Smooth muscle cell (in vitro differentiated cells): ENCODE data around the gene DHX32. TPM values are rescaled to one million over a fixed set of nuclear protein-coding genes. Genes with fewer than 3 reads are reported as not detected.

ENCODE experiments used
- DNase-seq: peaks from one replicate; lab custom pipeline; 2025; ENCODE audit not compliant: unreplicated experiment; lab: John Stamatoyannopoulos, UW
- H2AFZ ChIP-seq: fragments of 200-600 bp; sonication (generic); 2 replicates; pipeline ENCODE4 v1.6.0; 2016; ENCODE audit warnings: antibody characterized with exemption, low read depth, mild to moderate bottlenecking
- H3F3A ChIP-seq: fragments of 200-600 bp; sonication (generic); 2 replicates; pipeline ENCODE4 v1.6.0; 2017; ENCODE audit warnings: antibody characterized with exemption, low read depth
- H3K27ac ChIP-seq: fragments of 200-600 bp; sonication (generic); 2 replicates; pipeline ENCODE4 v1.5.1; 2016; ENCODE audit warnings: low read depth, mild to moderate bottlenecking
- H3K27me3 ChIP-seq: fragments of 200-600 bp; sonication (generic); 2 replicates; pipeline ENCODE4 v1.6.1; 2016; ENCODE audit warnings: low read depth, mild to moderate bottlenecking
- H3K36me3 ChIP-seq: fragments of 200-600 bp; sonication (generic); 2 replicates; pipeline ENCODE4 v1.5.1; 2016; ENCODE audit warnings: low read depth
- H3K4me1 ChIP-seq: fragments of 200-600 bp; sonication (generic); 2 replicates; pipeline ENCODE4 v1.5.1; 2016; ENCODE audit warnings: low read depth
- H3K4me2 ChIP-seq: fragments of 200-600 bp; sonication (generic); 2 replicates; pipeline ENCODE4 v1.6.0; 2016; ENCODE audit warnings: mild to moderate bottlenecking
- H3K4me3 ChIP-seq: fragments of 200-600 bp; sonication (generic); 2 replicates; pipeline ENCODE4 v1.5.1; 2016; ENCODE audit warnings: mild to moderate bottlenecking
- H3K79me2 ChIP-seq: fragments of 200-600 bp; sonication (generic); 2 replicates; pipeline ENCODE4 v1.6.0; 2016; ENCODE audit warnings: low read depth, mild to moderate bottlenecking
- H3K9ac ChIP-seq: fragments of 200-600 bp; sonication (generic); 2 replicates; pipeline ENCODE4 v1.6.0; 2016; ENCODE audit warnings: low read depth
- H3K9me3 ChIP-seq: fragments of 200-600 bp; sonication (generic); replicated peaks from 2 replicates; pipeline ENCODE4 v1.5.1; 2016; ENCODE audit warnings: low read depth
- H4K20me1 ChIP-seq: fragments of 200-600 bp; sonication (generic); 2 replicates; pipeline ENCODE4 v1.6.0; 2016; ENCODE audit warnings: low read depth
- CTCF ChIP-seq: fragments of 200-600 bp; sonication (generic); IDR thresholded peaks from 2 replicates; pipeline ENCODE4 v1.5.1; 2017; ENCODE audit warnings: borderline replicate concordance, mild to moderate bottlenecking, antibody characterized with exemption; ENCODE audit not compliant: insufficient read depth, poor library complexity, severe bottlenecking
- WGBS: methylation state at CpG from one replicate; pipeline ENCODE4 v1.1.7; 2016; ENCODE audit warnings: low lambda C conversion rate; 5-methylcytosine and 5-hydroxymethylcytosine counted together
- polyA plus RNA-seq: library from polyadenylated mRNA; unstranded; fragments of >200 nt; fragmentation: Nextera tagmentation; extraction: Ambion mirVana; gene quantifications from 2 replicates; pipeline ENCODE4 v1.2.1, GENCODE V29; 2016
- total RNA-seq: library from RNA; depleted of rRNA; stranded (reverse); fragments of >200 nt; gene quantifications from 2 replicates; pipeline ENCODE4 v1.2.3, GENCODE V29; 2014

DHX32 gene
- total and polyA plus RNA-seq, 2 experiments from 2014 or later: 31.8 to 56.1 TPM

- 61% methylated on average over 7 of the region's 7 CpGs for WGBS
- H3K4me1 ChIP-seq: no peaks in the 10 kb centered on the region
Measured at GRCh38 chr10:125868372-125868975, 12.6 kb downstream of the DHX32 start.

GRCh38 chr10:125866421-125867029 lies 14.6 kb downstream of the DHX32 start:
- TF ChIP-seq CTCF: no peak
- WGBS: 96% methylated on average over 7 of the region's 7 CpGs
- Histone ChIP-seq H3K4me2 (no peak overlapping the region), H3K36me3 (no peaks in the 10 kb centered on the region), H3K79me2 (no peaks in the 10 kb centered on the region), H4K20me1 (no peaks in the 10 kb centered on the region), H2AFZ (no peak overlapping the region), H3F3A (no peaks in the 10 kb centered on the region), H3K4me1 (no peaks in the 10 kb centered on the region), H3K4me3 (no peak overlapping the region), H3K27me3 (no peaks in the 10 kb centered on the region), H3K9me3 (no peaks in the 10 kb centered on the region), H3K27ac (no peak overlapping the region), H3K9ac (no peak overlapping the region)
- no peak for DNase-seq

More at GRCh38 chr10:125868372-125868975, 12.6 kb downstream of the DHX32 start:
- H3K36me3 ChIP-seq: no peaks in the 10 kb centered on the region
- no peak overlapping the region for H3K9ac ChIP-seq
- no peak overlapping the region for H3K4me2 ChIP-seq
- no peaks in the 10 kb centered on the region for H3K27me3 ChIP-seq
- no peaks in the 10 kb centered on the region for H3F3A ChIP-seq
- no peaks in the 10 kb centered on the region for H3K9me3 ChIP-seq
- no peaks in the 10 kb centered on the region for H3K79me2 ChIP-seq
- peak; percentile 87 for TF ChIP-seq CTCF
- no peak for DNase-seq
- H2AFZ ChIP-seq: no peak overlapping the region
- H4K20me1 ChIP-seq: no peaks in the 10 kb centered on the region
- H3K27ac ChIP-seq: no peak overlapping the region
- H3K4me3 ChIP-seq: no peak overlapping the region

- no peaks in the 10 kb centered on the region for H3K27me3 ChIP-seq
- WGBS: 95% methylated on average over 3 of the region's 3 CpGs
- no peak overlapping the region for H2AFZ ChIP-seq
- no peak overlapping the region for H3K4me2 ChIP-seq
- H3K36me3 ChIP-seq: no peaks in the 10 kb centered on the region
- no peak overlapping the region for H3K27ac ChIP-seq
- no peaks in the 10 kb centered on the region for H3K9me3 ChIP-seq
- no peaks in the 10 kb centered on the region for H3K4me1 ChIP-seq
- no peaks in the 10 kb centered on the region for H4K20me1 ChIP-seq
- no peak overlapping the region for H3K4me3 ChIP-seq
- no peak for TF ChIP-seq CTCF
- no peaks in the 10 kb centered on the region for H3K79me2 ChIP-seq
- DNase-seq: no peak
- H3F3A ChIP-seq: no peaks in the 10 kb centered on the region
- no peak overlapping the region for H3K9ac ChIP-seq
Measured at GRCh38 chr10:125865120-125865519, 16.0 kb downstream of the DHX32 start.
